SKM-1 treated with dmso at 0.1 percent for 144 hours (cell line): Measurements from ENCODE around the gene CLPSL1.

ENCODE experiments used
- DNase-seq: peaks from one replicate; lab custom pipeline; 2025; ENCODE audit not compliant: unreplicated experiment; lab: John Stamatoyannopoulos, UW

CLPSL1 gene

DNA sequence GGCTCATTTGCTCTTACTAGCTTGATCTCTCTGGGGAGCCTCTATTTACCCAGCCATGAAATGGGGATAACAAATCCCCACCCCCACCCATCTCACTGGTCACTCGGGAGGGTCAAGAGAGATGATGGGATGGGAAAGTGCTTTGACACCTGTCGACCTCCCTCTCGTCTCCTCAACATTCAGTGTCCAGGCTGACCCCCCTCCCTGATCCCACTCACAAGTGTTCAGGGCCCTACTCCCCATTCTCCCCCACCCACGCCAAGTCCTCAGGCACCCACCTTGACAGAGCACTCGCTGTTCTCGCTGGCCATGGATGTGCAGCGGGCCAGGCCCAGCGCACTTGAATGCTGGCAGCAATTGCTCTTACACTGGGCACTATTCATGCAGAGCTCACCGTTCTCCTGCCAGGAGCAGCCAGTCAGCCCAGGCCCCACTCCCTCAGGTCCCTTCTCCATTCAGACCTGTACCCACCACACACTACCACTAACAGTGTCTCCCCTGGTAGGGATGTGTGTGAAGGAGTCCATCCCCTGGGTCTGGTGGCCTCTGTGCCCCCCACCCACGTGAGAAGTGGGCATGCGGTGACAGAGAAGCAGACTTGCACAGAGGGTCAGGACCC is 14.7 kb downstream of the CLPSL1 start:
- no peak for DNase-seq

DNA sequence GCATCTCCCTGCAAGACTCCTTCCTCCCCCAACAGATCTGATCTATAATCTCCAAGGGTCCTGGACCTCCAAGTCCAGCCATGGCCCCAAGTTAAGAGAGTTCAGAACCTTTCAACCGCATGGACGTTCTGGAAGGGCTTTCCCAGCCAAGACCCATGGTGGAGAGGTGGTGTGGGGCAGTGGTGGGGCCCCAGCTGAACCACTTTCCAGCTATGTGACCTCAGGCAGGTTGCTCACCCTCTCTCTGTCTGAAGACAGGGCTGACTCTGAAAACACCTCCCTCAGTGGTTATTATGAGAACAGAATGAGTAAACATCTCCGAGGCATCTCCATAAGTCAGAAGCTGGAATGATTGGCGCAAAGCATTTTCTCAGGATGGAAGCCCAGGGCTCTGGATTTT is 15.4 kb downstream of the CLPSL1 start:
- no peak for DNase-seq

DNA sequence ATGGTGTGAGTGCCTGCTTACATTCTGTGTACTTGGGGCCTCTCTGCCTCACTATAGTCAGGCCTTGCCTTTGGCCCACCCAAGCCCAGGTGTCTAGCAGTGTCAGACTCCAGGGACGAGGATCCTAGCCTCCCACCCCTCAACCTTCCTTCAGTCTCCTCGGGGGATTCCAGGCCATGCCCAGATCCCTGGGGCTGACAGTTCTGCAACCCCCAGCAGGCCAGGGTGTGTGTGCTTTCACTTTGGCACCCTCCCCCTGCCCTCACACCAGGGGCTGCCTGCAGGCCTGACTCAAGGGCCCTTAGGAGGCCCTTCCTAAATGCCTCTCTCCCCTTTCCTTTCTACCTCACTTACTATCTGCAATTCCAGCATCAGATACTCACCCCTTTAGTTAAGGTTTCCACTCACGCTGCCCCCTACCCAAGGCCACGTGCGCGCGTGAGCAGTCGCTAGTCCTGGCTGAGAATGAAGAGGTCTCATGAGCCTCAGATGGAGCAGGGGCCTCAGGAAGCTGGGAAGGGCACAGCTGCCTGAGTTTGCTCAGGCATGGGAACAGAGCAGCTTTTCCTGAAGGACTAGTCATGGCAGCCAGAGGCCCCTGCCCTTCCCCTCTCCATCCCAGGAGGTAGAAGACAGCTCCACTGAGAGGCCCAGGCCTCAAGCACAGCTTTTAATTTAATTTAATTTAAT is 17.2 kb downstream of the CLPSL1 start:
- DNase-seq, result no peak

DNA sequence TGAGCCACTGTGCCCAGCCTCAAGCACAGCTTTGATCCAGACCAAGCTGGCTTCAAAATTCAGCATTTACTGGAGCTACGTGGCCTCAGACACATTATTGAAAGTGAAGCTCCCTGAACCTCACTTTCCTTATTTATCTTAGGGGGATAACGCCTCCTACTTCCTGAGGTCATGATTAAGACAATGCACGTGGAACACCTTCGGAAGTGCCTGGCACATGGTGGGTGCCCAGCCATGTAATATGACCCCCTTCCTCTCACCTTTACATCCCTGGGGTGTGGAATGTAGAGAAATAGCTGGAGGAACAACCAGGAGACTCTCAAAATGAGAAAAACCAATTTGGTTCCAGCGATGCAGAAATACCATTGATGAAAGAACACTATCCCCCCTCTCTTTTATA is 17.9 kb downstream of the CLPSL1 start:
- DNase-seq, result no peak

DNA sequence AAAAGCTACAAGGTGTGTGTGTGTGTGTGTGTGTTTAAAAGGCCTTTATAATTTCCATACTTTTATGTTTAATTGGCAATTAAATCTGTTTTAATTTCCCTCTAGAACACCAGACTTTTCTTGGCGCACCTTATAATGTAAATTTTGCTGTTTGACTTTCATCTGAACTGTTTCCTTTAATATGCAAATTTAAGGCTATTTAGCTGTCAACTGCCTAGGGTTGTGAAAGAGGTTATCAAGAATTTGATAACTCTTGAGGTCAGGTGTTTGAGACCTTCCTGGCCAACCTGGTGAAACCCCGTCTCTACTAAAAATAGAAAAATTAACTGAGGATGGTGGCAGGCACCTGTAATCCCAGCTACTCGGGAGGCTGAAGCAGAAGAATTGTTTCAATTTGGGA is 20.3 kb downstream of the CLPSL1 start:
- no peak for DNase-seq

DNA sequence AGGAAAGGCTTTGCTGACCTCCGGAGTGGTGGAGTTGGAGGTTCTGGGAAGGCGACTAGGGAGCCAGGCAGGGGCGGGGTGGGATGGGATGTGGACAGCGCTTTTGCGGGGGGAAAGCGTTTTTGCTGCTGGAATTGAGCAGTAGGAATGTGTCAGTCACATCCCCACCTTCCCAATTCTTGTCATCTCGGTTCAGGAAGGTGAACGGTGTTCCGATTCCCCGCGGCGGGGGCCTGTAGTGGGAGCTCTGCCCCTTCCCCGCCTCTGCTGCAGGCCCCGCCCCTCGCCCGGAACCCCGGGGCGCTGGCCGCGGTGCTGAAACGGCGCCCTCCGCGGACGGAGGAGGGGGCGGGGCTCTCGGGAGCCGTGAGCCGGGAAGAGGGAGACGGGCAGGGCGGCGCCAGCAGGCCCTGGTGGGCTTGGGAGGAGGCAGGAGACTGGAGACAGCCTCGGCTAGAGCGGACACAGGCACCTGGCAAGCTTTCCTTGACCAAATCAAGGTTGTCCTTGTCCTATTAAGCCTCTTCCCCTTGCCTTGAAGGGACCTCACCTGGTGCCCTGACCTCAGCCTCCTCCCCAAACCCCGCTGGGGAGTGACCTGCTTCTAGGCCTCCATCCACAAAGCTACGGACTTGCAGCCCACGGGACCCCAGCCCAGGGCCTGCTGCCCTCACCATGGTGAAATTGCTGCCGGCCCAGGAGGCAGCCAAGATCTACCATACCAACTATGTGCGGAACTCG is 24.3 kb downstream of the CLPSL1 start, which contains the start of gene LHFPL5:
Gene LHFPL5 (plus strand): TSS at position 357 of the 741 bp plus-strand sequence. CDS start 319 bp downstream, at position 676.
- no peak for DNase-seq

DNA sequence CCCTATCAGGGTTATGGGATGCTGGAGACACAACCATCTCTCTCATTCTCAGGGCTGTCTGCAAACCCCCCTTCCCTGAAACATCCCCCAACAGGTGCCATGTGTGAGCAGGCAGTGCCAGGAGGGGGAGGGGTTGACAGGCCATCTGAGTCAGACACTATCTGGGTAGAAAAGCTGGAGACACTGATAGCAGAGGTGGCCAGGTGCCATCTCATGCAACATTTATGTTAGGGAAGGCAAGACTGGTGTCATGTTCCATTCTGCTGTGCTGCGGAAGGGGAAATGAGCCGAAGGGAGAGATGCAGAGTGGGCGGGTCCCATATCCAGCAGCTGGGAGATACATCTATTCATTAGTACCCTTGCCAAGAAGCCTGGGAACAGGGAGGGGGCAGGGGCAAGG is 27.9 kb downstream of the CLPSL1 start:
- DNase-seq, result no peak

DNA sequence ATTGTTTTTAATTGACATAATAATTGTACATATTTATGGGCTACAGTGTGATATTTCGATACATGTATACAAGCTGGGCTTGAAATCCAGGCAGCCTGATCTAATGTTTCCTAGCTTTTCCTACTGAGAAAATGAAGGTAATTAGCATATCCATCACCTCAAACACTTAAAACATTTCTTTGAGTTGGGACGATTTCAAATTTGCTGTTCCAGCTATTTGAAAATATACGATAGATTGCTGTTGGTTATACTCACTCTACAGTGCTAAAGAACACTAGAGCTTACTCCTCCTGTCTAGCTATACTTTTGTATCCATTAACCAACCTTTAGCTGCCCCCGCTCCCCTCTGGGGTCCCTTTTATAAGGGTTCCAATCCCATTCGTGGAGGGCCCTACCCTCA is 29.0 kb downstream of the CLPSL1 start:
- no peak for DNase-seq

DNA sequence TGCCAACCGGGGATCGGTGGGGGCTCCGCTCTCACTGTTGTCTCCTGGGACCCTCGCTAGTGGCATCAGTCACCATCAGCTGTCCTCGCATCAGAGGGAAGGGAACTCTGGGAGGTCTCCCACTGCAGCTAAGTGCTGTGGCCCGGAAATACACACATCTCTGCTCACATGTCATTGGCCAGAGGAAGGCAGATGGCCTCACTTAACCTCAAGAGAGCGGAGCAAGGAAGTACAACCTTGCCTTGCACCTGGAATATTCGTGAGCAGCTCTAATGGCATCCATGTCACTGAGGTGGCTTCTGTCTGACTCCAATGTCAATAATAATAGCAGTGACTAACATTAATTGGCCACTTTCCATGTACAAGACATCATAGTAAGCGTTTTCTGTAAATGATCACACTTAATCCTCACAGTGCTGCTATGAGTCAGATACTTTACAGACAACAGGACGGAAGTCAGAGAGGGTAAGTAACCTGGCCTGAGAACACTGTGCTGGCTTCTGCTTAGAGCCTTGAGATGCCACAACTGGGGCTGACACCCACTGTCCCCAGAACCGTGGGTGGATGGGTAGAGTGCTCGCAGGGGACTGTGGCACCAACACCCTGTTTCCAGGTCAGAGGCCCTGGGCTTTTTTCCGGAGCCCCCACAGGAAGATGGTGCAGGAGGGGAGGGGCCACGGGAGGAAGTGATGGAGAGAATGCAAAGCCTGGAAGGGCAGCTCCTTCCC is 30.3 kb downstream of the CLPSL1 start:
- DNase-seq, result no peak

DNA sequence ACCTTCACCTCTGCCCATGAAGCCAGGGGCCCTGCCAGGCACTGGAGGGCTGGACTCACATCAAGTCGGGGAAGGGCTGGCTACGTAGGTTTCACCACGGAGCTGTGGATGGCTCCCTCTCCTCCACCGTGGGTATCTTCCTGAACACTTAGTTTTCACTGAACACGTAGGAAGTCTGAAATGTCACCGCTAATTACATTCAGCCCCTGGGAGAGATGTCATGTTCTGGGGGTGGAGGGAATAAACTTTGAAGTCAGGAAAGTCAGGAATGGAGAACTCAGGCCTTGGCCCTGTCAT is 30.8 kb downstream of the CLPSL1 start:
- no peak for DNase-seq

DNA sequence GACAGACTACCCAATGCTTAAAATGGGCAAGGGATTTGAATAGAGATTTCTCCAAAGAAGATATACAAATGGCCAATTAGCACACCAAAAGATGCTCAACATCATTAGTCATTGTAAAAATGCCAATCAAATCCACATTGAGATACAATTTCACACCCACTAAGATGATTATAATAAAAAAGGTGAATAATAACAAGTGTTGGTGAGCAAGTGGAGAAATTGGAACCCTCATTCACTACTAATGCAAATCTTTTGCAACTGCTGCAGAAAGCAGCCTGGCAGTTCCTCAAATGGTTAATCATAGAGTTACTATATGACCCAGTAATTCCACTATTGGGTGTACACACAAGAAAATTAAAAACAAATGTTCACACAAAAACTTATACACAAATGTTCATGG is 36.7 kb downstream of the CLPSL1 start:
- no peak for DNase-seq

DNA sequence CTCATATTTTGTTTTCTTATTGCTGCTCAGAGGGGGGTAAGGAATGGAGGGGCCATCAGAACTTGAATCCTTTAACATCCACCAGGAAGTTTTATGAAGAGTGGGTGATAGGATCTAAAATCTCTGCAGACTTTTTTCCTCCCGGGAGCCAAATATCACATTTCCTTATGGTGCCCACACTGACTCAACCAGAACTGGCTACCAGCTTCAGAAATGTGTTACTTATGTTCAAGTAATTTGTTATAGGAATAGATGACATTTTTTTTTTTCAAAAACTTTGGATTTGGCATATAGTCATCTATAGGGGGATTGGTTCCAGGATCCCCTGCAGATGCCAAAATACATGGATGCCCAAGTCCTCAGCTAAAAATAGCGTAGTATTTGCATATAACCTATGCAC is 42.8 kb downstream of the CLPSL1 start:
- no peak for DNase-seq

DNA sequence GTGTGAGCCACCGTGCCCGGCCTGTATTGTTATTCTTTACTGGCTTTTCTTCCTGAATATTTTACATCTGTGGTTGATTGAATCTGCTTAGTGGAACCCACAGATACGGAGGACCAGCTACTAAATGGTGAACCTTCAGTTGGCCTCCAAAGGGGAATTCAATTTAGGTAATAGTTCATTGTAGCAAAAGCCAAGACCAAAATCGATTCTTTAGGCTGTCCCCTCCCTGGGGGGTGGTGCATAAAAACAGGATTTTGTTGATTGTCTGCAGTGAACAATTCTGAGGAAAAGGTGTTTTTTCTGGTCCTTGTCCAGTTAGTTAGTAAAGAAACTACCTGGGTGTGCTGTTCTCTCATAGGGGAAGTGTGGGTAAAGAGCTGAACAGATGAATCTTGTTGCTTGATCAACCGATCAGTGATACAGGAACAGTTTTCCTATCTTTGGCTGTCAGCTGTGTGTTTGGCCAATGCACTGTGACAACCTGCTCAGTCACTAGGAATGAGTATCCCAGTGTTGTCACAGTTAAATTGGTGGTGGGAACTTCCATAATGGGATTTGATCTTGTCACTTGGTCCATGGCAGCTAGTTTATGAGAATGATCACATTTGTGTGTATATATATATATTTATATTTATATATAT is 43.9 kb downstream of the CLPSL1 start:
- DNase-seq, result no peak

DNA sequence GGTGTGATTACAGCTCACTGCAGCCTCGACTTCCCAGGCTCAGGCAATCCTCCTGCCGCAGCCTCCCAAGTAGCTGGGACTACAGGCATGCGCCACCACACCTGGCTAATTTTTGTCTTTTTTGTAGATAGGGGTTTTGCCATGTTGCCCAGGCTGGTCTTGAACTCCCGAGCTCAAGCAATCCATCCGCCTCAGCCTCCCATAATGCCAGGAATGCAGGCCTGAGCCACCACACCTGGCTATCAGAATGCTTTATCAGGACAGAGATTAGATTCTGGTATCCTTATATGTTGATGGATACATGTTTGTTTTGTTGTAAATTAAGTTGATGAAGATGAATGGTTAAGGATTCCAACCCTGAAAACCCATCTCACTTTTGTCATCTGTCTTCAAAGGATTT is 48.5 kb downstream of the CLPSL1 start:
- no peak for DNase-seq

DNA sequence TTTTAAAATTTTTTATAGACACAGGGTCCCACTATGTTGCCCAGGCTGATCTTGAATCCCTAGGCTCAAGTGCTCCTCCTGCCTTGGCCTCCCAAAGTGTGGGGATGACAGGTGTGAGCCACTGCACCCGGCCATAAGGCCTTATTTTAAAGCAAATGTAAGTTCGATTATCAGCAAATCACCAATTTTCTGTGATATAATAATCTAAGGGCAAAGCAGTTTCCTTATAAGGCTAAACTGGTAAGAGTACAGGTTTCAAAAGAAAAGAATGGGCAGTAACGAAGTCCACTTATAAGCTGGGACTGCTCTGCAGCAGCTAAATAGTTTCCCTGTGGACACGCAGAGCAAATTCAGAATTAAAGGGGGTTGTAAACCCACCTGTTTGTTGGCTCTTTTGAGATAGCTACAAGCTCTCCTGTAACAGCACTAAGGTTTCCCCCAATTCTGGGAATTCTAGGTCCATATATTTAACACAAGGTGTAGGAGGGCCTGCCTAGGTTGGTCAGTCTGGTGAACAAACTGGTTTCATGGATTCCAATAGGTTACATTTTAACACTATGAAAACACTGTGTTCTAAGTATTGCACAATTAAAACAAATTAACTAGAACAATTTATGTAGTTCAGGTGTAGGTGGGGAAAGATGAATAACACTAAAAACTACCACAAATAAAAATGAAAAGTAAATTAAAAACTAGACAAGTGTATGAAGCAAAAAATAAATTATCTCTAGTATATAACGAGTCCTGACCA is 50.6 kb downstream of the CLPSL1 start:
- DNase-seq, result no peak

DNA sequence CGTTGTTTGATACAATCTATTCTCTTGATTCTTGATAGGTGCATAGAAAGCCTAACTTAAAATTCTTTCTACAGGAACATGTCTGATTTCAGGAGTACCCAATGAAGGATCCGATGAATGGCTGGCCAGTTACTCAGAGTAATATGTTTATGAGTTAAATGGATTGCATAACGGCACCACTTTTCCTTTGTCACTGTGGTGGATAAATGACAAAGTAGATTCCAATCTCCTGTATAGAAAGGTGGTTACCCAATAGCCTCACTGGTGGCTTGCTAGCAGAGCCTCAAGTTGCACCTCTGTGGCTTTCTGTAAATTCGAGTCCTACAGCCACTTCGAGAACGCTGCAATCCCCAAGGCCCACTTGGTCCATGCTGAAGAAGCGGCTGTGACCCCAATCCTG is 52.7 kb downstream of the CLPSL1 start:
- DNase-seq, result peak; percentile 51
